Activated CD4-positive, alpha-beta T cell treated with anti-CD3 and anti-CD28 coated beads for 1 hour (primary cell): ENCODE results near the gene SLIRP.
"Not testable (repeated sequence)": the region's sequence is repeated elsewhere in the genome, so short reads cannot be mapped to it uniquely, and the experiment has no call there.

Source experiments
- DNase-seq: peaks from one replicate; pipeline ENCODE4 v3.0.0-alpha.2; 2020

SLIRP gene

DNA sequence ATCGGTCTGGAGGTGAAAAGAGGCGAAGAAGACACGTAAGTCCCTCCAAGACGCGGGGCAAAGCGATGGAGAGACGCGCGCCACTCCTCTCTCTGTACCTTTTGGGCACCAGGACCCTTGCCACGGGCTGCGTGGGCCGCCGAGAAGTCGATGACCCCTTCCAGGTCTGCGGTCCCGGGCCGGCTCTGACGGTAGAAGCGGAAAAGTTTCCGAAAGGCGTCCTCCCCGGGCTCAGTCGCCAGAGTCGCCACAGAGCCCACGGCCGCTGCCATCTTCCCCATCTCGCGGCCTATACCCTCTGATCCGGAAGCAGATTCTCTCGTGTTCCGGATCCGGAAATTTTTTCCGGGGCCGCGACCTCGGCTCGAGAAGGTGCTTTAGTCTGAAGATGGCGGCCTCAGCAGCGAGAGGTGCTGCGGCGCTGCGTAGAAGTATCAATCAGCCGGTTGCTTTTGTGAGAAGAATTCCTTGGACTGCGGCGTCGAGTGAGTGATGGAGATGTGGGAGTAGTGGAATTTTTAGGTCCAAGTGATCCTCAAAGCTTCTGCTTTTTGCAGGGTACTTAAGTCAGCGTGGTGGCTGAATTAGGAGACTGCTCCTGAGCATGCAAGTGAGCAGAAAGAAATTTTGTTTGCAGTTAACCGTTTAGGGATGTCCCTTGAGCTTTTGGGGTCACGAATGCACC is at the start of gene SLIRP, which contains the start of gene ALKBH1:
Gene SLIRP (plus strand): TSS at position 380 of the 685 bp plus-strand sequence. CDS start 9 bp downstream, at position 389.
Gene ALKBH1 (minus strand): TSS at position 300 of the 685 bp plus-strand sequence. CDS start 19 bp downstream, at position 281.
- peak; percentile 79 for DNase-seq

DNA sequence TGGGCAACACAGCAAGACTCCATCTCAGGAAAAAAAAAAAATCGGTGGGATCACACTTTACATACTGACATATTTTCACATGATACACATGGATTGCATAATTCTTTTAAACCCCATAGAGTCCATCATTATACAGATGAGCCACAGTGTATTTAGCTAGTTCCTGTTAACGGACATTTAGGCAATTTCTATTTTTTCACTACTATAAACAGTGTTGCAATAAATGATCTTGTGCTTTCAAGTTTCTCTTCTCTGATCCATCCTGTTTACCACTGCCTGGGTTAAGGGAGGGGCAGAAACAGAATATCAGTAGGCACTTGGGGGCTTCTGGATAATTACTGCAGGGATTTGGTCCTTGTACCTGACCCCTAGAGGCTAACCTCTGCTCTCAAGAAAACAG is 48.1 kb upstream of the SLIRP start:
- DNase-seq, result no peak

DNA sequence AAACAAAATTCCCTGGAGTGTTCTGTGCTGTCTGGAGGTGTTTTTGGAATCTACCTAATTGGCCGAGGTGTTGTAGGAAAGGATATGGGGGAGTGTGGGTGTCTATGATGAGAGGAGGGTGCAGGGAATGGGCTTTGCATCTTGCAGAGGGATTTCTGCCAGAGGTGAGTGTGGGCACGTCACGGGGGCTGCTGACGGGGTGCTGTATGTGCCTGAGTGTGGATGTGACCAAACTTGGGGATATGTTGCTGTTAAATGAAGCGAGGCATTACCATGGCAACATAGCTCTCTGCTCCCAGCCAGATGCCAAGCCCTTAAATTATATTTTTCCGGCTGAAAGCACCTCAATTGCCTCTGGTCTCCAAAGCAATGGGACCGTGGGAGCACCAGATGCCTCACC is 47.1 kb upstream of the SLIRP start:
- DNase-seq, result no peak

DNA sequence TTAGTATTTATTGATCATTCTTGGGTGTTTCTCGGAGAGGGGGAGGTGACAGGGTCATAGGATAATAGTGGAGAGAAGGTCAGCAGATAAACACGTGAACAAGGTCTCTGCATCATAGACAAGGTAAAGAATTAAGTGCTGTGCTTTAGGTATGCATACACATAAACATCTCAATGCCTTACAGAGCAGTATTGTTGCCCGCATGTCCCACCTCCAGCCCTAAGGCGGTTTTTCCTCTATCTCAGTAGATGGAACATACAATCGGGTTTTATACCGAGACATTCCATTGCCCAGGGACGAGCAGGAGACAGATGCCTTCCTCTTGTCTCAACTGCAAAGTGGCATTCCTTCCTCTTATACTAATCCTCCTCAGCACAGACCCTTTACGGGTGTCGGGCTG is 46.3 kb upstream of the SLIRP start:
- DNase-seq, result not testable (repeated sequence)

DNA sequence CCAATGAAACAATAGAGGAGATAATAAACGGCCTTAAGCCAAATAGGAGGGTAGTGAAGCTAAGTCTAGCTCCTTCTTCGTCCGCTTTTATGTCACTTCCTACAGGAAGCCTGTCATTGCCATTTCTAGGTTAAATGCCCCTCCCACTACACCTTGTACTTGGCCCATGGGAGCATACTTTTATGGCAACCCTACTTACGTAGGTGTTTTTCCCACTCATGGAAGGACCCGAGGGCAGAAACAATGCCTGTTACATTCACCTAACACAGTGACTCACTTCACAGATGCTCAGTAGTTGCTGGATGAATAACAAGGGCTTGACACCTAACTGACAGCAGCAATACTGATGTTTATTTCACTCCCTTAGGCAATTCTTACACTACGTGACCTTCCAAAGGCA is 44.6 kb upstream of the SLIRP start:
- no peak for DNase-seq

DNA sequence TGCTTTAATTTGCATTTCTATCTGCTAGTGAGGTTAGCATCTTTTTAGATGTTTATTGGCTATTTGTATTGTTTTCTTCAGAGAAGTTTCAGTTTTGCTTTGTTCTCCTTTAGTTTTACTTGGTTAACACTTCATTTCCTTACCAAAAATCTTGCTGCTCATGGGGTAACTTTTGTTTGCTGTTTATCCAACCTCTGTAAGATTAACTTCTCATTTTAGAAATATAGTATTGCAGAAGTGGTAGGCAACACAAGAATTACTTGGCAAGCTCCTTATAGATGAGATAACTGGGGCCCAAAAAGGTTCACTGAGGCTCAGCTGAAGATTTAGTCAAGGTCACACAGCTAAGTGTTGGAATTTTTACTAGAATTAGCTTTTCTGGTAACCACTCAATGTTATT is 40.6 kb upstream of the SLIRP start:
- DNase-seq, result no peak

DNA sequence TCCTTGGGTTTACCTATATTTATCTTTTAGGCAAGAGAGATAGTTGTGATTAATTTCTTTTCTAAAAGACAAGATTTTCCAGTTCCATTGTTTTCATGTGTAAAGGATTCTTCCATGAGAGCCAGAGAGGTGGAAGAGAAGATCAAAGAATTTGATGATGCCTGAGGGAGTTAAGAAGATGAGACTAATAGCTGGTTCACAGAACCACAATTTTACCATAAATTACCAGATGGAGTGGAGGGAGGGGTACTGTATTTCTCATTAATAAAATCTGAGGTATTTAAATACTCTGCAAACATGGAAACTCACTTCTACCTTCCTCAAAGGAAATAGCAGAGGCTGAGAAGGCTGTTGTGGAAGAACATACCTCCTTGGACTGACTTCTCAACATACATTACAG is 34.7 kb upstream of the SLIRP start:
- no peak for DNase-seq

DNA sequence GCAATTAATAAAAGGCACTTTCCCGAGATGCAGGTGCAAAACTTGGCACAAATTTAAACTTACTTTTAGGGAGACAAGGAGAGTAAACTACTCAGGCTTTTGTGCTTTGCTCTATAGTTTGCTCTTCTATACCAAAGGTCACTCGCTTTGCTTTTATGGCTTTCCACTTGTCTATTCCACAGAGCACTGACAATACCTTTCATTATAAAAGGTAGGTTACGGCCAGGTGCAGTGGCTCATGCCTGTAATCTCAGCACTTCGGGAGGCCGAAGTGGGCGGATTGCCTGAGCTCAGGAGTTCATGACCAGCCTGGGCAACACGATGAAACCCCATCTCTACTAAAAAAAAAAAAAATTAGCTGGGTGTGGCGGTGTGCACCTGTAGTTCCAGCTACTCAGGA is 33.0 kb upstream of the SLIRP start:
- DNase-seq, result no peak

DNA sequence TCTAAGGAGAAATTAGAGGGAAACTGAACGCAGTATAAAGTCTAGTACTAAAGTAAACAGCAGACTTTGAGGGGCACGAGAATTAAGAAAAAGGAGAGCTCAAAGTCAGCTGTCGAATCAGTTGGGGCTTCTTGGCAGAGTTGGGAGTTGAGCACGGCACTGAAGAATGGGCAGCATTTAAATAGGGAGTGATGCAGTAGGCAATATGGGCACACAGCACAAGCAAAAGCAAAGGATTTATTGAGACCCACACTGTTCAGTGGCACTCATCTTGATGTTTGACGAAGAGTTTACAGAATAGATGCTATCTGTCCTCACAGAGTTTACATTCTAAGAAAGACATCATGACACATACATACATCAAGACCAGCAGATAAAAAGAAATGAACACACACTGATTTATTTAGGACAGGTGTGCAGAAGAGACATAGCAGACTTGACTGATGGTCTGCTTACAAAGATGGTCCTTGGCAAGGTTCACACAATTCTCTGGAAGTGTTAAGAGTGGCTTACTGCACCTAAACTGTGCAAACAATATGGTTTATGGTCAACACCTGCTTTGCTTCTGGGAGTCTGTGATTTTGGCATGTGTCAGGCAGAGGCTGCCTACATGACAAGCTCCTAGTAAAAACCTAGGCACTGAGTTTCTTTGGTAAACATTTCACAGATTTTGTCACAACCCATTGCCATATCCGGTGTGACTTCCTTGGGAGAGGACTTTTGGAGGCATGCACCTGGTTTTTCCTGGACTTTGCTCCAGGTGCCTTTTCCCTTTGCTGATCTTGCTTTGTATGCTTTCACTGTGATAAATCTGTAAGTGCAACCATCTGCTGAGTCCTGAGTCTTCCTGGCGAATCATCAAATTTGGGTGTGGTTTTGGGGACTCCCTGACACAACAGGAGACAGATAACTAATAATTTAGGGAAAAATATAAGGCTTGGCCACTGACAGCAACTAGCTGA is 26.4 kb upstream of the SLIRP start:
- DNase-seq, result no peak

DNA sequence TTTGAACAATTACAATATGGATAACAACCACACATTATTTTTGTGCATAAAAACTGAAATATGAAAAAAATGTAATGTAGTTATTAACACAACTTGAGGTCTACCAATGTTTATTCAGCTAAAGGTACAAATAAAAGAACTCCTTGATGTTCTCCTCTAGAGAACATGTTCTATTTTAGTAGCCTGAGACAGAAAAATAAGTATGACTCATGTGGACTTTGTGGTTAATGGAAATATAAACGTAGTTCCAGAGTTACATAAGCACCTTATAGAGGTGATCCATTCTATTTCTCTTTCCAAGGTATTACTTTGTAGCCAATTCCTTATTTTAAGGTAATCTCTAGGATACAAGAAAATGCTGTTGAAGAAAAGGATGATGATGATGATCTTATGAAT is 25.7 kb upstream of the SLIRP start:
- DNase-seq, result no peak

DNA sequence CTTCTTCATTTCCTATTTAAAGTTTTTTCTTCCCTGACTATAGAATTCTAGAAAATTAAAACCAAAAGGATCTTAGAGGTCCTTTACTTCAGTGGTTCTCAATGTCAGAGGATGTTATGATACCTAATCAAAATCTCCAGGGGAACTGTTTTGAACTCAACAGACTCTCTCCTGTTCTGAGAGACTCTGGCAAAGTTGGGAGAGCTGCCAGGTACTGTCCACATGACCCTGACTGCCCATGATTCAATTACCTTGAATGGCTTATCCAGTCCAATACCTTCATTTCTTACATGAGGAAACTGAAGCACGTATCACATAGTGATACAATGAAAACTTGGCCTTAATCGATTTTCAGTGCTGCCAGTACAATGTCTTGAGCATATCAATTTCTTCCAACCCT is 16.6 kb upstream of the SLIRP start:
- no peak for DNase-seq

DNA sequence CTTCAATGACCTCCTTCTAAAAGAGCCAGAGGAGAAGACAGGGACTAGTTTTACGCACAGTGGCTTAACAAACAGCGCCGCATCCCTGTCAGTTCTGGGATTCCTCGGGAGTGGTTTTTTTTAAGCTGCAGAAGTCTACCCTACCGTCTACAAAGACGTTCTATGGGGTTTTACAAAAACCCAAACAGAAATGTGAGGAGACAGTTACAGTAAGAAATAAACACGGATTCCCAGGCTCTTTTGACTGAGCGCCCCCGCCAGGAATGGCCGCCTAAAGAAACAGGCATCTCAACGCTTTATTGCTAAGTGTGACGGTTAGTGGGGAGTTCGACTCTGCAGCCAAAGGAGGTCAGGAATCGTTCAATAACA is 564 bp upstream of the SLIRP start:
- no peak for DNase-seq

DNA sequence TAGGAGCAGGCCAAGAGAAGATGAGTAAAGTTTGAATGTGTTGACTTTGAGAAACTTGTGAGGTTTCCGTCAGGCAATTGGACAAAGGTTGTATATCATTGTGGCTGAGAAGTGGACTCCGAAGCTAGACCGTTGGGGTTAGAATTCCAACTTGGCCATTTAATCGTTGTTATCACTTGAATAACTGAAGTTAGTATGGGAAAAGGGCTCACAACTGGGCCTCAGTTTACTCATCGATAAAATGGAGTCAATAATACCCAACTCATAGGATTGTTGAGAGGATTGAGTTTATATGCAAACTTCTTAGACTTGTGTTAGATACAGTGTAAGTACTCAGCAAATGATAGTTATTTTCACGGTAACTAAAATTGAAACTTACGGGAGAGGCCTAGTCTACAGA is 846 bp downstream of the SLIRP start:
- DNase-seq, result no peak

DNA sequence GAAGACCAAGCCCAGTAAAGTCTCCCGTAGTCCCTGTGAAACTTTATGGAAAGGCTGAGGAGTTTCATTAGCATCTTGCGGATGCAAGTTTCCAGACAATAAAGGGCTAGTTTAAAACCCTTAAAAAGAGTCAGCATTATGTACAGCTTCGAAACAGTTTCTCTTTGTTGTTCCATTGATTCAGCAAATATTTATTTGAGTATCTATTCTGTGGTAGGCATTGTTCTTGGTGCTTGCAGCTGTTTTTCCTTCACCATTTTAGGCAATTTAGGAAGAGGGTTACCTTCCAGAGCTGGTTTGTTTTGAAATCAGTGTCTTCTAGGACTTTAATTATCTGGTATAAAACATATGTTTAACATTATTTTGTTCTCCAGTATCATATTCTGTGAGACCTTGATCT is 1.5 kb downstream of the SLIRP start:
- no peak for DNase-seq

DNA sequence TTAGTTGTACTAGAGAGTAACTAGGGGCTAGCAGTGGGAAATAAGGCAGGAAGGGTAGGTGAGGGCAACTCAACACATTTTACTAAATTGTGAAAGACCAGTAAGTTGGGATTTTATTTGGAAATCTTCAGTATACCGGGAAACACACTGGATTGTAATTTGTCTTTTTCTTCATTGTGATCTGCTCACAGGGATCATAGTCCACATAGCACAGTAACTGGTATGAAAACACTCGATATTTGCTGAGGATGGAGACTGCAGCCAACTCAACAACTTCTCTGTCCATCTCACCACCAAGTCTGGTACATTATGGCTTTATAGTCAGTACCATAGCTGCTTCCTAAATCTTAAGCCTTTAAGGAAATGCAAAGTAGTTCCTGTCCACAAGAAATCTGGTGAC is 2.5 kb downstream of the SLIRP start:
- no peak for DNase-seq

DNA sequence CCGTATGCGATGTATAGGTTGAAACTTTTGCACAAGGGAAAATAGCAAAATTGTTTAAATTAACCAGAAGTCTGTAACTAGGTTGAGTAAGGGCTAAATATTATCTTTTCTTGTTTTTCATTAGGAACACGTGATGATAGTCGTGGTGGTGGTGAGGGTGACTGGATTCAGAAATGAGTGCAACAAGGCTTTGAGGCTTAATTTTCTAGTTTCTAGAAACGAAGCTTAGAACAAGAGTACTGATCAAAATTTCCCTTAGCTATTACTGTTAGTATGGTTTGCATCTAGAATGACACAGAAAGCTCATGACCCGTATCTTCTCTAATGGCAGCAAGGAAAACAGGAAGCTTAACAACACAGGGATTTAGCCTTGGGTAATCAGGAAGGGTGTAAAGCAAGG is 7.0 kb downstream of the SLIRP start:
- DNase-seq, result no peak

DNA sequence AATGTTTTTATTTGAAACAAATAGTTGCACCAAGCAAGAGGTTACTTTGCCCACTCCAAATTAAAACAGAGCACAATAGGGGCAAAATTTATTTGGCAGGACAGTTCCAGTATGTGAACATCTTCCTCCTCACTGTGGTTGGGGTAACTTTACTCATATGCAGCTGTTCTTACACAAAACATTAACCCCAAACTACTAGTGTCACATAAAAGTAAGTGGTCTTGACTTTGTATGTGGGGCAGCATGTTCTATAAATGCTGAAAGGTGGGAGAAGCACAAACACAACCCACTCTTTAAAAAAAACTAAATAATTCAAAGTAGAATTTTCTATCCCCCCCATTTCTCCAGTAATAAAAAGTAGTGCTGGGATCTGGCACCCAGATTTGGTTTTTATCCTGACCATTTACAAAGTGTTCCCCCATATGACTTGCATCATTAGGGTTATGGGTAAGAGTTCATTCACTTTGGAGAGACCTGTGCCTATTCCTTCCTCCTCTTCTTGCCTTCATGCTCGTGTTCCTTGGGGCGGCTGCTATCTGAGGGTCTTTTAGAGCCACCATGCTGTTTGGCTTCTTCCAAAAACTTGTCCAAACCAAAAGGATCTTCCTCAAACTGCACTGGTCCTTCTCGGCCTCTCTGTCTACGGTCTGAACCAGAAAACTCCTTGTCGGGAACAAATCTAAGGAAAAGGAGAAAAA is 9.9 kb downstream of the SLIRP start:
- no peak for DNase-seq

DNA sequence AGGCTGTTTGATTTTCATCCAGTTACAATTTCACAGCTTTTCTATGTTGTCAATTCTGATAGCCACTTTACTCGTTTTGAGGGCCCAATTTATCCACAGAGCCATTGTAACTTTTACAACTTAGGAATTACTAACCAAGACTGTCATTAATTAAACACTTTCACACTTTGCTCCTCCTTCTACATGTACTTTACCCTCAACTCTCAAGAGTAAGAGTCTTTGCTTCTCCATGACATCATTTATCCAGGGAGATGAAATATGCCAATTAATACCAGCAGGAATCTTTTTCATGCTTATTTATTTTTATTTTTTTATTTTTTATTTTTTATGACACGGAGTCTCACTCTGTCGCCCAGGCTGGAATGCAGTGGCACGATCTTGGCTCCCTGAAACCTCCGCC is 13.5 kb downstream of the SLIRP start:
- no peak for DNase-seq

DNA sequence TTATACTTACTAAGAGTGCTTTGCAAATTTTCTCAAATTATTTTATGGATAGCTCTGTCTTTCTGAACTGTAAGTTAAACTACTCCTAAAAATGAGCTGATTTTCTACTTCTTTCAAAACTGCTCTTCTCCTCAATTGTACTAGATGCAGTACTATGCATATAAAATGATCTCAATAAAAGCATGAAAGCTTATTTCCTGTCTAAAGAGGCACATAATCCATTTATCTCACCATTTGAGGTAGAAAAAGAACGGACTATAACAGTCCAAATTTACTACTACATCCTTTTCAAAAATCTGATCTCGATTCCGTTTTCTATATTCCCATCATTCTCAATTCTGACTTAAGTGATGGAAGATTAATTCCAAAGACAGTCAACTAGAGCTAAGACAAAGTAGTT is 14.4 kb downstream of the SLIRP start:
- DNase-seq, result no peak

DNA sequence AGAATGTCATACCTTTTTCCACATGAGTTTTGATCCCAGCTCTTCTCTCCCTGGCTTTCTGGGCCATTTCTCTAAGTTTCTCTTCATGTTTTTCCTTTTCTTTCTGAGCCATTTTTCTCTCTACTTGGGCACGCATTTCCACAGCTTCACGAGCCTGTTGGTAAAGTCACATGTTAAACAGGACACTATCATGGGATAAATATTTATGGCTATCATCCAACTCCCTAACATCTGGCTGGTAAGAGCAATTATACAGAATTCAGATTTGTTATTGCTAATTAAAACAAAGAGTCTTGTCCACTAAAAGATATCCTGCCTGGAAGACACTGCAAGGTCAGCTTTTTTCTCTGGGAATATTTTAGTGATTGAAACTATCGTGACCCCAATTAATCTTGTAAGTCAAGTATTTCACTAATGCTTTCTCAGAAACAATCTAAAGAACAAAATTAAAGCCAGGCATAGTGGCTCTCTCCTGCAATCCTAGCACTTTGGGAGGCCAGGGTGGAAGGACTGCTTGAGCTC is 23.1 kb downstream of the SLIRP start:
- DNase-seq, result no peak

DNA sequence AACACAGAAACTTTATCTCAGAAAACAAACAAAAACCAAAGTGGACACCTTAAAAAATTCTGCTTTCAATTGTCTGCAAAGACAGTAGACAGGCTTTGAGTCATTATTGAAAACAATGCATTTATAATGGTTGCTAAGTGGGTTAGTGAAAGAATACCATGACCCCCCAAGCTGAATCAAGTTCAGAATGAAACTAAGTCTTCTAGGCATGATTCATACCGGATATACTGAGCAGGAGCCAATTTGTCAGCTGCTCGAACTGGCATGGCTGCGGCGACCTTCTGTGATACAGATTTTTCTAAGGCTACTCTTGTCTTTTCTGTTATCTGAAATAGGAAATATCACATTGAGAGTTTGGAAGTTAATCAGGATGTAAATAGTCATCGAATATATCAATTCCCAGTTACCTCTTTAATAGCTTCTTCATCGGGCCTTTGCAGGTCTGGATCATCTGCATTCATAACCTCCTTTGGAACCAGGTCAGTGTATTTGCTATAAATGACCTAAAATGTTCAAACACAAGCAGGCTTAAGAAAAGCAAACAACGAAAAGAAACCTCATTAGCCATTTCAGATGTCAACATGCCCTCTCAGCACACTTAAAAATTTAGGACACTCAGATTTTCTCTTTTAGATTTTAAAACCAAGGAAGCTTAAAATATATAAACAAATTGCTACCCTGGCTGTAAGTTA is 30.8 kb downstream of the SLIRP start:
- DNase-seq, result no peak

DNA sequence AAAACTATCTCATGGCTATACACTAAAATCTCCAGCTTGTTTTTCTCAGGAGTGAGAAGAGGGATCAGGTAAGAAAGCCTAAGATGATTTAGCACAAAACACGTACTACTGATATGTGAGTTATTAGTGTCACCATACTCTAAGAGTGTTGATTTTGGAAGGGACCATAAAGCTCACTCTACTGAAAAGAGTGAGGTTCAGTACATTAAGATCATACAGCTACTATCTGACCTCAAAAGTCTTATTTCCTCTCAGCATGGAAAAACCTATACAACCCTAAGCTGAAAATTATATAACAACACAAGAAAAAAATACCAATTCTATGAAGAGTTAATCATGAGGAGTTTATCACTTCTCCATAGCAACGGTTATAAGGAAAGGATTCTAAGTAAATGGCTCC is 33.5 kb downstream of the SLIRP start:
- no peak for DNase-seq
